ENCODE results near the gene APMAP.

APMAP gene

DNA sequence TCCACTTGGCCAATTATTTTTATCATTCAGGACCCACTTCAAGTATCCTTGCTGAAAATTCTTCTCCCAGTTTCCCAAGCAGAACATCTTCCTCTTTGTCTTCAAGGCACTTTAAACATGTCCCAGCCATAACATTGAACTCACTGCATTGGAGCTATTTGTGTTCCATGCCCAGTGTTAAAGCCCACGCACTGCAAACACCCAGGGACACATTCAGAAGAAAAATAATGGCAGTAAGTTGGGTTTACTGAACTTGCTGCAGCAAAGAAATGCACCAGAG is 1.6 kb upstream of the APMAP start:
- no peak for TF ChIP-seq EZH2phosphoT487 (conservative IDR thresholded peaks at IDR 0.05; ENCODE audit: low read length)
- TF ChIP-seq, protein P1, sequence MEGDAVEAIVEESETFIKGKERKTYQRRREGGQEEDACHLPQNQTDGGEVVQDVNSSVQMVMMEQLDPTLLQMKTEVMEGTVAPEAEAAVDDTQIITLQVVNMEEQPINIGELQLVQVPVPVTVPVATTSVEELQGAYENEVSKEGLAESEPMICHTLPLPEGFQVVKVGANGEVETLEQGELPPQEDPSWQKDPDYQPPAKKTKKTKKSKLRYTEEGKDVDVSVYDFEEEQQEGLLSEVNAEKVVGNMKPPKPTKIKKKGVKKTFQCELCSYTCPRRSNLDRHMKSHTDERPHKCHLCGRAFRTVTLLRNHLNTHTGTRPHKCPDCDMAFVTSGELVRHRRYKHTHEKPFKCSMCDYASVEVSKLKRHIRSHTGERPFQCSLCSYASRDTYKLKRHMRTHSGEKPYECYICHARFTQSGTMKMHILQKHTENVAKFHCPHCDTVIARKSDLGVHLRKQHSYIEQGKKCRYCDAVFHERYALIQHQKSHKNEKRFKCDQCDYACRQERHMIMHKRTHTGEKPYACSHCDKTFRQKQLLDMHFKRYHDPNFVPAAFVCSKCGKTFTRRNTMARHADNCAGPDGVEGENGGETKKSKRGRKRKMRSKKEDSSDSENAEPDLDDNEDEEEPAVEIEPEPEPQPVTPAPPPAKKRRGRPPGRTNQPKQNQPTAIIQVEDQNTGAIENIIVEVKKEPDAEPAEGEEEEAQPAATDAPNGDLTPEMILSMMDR (IDR thresholded peaks at IDR 0.05; ENCODE audit: insufficient read depth, low read length, poor library complexity, severe bottlenecking): no peak
- no peak overlapping the region for H3K9ac ChIP-seq (ENCODE audit: low read length)

DNA sequence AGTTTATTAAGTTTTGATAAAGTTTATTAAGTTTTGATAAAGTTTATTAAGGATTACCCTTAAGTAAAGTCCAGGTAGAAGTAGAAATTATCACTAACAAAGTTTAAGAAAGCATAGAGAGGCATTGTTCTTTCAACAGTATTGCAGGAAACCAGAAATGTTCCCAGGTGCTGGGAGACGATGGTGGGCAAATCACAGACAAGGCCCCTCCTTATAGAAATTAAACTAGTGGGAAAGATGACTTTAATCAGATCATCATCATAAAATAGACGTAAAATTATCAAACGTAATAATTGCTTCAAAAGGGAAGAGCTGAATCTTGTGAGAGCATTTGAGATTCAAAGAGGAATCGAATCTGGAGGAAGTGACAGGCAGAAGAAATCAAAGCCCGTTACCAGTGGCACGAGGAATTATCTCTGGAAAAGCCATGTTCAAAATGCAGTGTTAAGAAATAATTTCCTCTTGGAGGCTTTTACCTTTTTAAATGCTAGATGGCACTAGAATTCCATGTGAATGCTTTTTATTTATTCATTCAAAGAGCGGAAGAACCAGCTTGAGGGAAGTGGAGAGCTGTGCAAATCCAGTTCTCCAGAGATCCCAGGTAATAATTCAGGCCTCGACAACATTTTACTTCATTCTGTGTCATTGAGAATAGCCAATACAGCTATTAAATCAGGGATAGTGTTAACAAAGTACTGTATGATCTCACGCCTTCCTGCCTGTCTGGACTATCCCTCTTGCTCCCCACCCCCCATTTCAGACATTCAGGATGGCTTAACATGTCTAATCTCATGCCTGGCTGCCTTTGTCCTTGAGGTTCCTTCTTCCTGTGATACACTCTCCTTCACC is 1.0 kb upstream of the APMAP start:
- Histone ChIP-seq H3K9me3 (ENCODE audit: insufficient read depth, low read length) (no peaks in the 10 kb centered on the region), H3K36me3 (ENCODE audit: low read length) (no peaks in the 10 kb centered on the region), H3K4me2 (ENCODE audit: low read depth, low read length, poor library complexity, severe bottlenecking) (peak overlapping the region; percentile 80), H3K9ac (ENCODE audit: low read length) (peak overlapping the region; percentile 87), H2AFZ (ENCODE audit: low read depth, low read length, severe bottlenecking) (peak overlapping the region; percentile 83), H3K27me3 (ENCODE audit: low read length) (no peaks in the 10 kb centered on the region), H3K27ac (ENCODE audit: low read depth, low read length) (peak overlapping the region; percentile 39; the same call in 1 of the 2 replicates), H3K4me3 (ENCODE audit: insufficient read depth, low read length, poor library complexity, severe bottlenecking) (peak overlapping the region; percentile 84), H3F3A (ENCODE audit: insufficient read depth) (no peaks in the 10 kb centered on the region), H3K9me2 (replicated peaks; ENCODE audit: insufficient read depth, low read length) (no peaks in the 10 kb centered on the region), H3K79me2 (ENCODE audit: insufficient read depth, low read length) (no peaks in the 10 kb centered on the region; the same call in 1 of the 2 replicates), H4K20me1 (ENCODE audit: low read depth, low read length) (no peaks in the 10 kb centered on the region)
- no peak for TF ChIP-seq EZH2phosphoT487 (conservative IDR thresholded peaks at IDR 0.05; ENCODE audit: low read length)
- TF ChIP-seq, protein P1 (IDR thresholded peaks at IDR 0.05; ENCODE audit: insufficient read depth, low read length, poor library complexity, severe bottlenecking): no peak

More for the DNA sequence above, 1.6 kb upstream of the APMAP start:
- H3K36me3 ChIP-seq (ENCODE audit: low read length): no peaks in the 10 kb centered on the region
- no peaks in the 10 kb centered on the region for H3K9me3 ChIP-seq (ENCODE audit: insufficient read depth, low read length)
- no peak overlapping the region for H3K4me2 ChIP-seq (ENCODE audit: low read depth, low read length, poor library complexity, severe bottlenecking)
- H3K27me3 ChIP-seq (ENCODE audit: low read length): no peaks in the 10 kb centered on the region
- no peak overlapping the region for H2AFZ ChIP-seq (ENCODE audit: low read depth, low read length, severe bottlenecking)
- H4K20me1 ChIP-seq (ENCODE audit: low read depth, low read length): no peaks in the 10 kb centered on the region
- H3K9me2 ChIP-seq (replicated peaks; ENCODE audit: insufficient read depth, low read length): no peaks in the 10 kb centered on the region
- H3K27ac ChIP-seq (ENCODE audit: low read depth, low read length): no peak overlapping the region
- H3K79me2 ChIP-seq (ENCODE audit: insufficient read depth, low read length): no peaks in the 10 kb centered on the region; the same call in 1 of the 2 replicates
- no peak overlapping the region for H3K4me3 ChIP-seq (ENCODE audit: insufficient read depth, low read length, poor library complexity, severe bottlenecking)
- H3F3A ChIP-seq (ENCODE audit: insufficient read depth): no peaks in the 10 kb centered on the region

DNA sequence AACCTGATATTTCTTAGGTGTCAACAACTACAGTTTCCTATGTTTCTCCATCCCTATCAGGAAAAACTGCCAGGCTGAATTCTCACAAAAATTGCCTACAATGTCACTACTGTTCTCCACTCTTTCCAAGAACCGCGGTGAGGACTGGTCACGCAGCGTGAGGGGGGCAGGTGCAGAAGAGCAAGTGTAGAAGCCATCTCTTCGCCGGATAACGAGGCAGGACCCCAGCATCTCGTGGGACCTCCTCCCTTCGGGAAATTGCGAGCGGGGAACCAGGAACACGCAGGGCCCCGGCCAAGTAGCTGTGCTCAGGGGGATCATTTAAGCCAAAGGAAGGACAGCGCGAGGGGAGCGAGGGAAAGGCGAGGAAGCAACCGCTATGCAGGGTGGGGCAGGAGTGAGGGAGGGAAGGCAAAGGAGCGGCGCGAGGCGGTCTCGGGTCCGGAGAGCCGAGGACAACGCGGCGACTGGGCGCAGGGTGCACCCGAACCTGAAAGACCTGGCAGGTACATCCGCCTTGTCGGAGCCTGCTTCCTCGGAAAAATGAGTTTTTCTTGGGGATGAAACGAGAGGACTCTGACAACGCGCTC is 559 bp downstream of the APMAP start:
- Histone ChIP-seq H3K79me2 (ENCODE audit: insufficient read depth, low read length) (no peaks in the 10 kb centered on the region; the same call in 1 of the 2 replicates), H3K9ac (ENCODE audit: low read length) (peak overlapping the region; percentile 87), H3K4me2 (ENCODE audit: low read depth, low read length, poor library complexity, severe bottlenecking) (peak overlapping the region; percentile 80), H3K27ac (ENCODE audit: low read depth, low read length) (no peak overlapping the region), H4K20me1 (ENCODE audit: low read depth, low read length) (no peaks in the 10 kb centered on the region), H3F3A (ENCODE audit: insufficient read depth) (no peaks in the 10 kb centered on the region), H3K9me3 (ENCODE audit: insufficient read depth, low read length) (no peaks in the 10 kb centered on the region), H3K4me3 (ENCODE audit: insufficient read depth, low read length, poor library complexity, severe bottlenecking) (peak overlapping the region; percentile 84), H3K27me3 (ENCODE audit: low read length) (no peaks in the 10 kb centered on the region), H2AFZ (ENCODE audit: low read depth, low read length, severe bottlenecking) (peak overlapping the region; percentile 81), H3K9me2 (replicated peaks; ENCODE audit: insufficient read depth, low read length) (no peaks in the 10 kb centered on the region), H3K36me3 (ENCODE audit: low read length) (no peaks in the 10 kb centered on the region)
- TF ChIP-seq, protein P1 (IDR thresholded peaks at IDR 0.05; ENCODE audit: insufficient read depth, low read length, poor library complexity, severe bottlenecking): no peak
- no peak for TF ChIP-seq EZH2phosphoT487 (conservative IDR thresholded peaks at IDR 0.05; ENCODE audit: low read length)
